K562 (cell line): ENCODE measurements around the gene SV2C. TPM values are rescaled to one million over a fixed set of nuclear protein-coding genes. Genes with fewer than 3 reads are reported as not detected.

Source experiments
- ATAC-seq: fragments of 200-7000 bp; cut with Tn5 transposase; 3 replicates; pipeline ENCODE4 v1.9.1; 2020; ENCODE audit warnings: moderate library complexity
- BruUV-seq: library from RNA; stranded (reverse); fragments of 400-500 nt; replicated peaks from 2 replicates; lab custom pipeline; 2021; lab: Mats Ljungman, UMichigan
- CTCF ChIA-PET: fragments of 300-600 bp; formaldehyde crosslinking; extraction: SDS; loops from one replicate; lab custom pipeline; 2021; ENCODE audit warnings: low intra/inter-chr PET ratio; lab: Yijun Ruan, JAX
- POLR2A ChIA-PET: fragments of 300-600, 350-650 bp; sonication (Branson Sonifier 250); formaldehyde crosslinking; extraction: SDS; loops from one replicate; lab custom pipeline; 2021; ENCODE audit warnings: antibody characterized with exemption, inconsistent platforms; lab: Yijun Ruan, JAX
- DNase-seq, 4 experiments: peaks; one replicate each; pipeline versions ENCODE4 v3.0.0 to v3.0.0-alpha.2; 2011 to 2018; ENCODE audit warnings: low spot score in 3 of 4, mixed read lengths in 3 of 4; ENCODE audit errors: extremely low read depth in 1 of 4
- FAIRE-seq: peaks from 2 replicates; lab custom pipeline; 2011; peaks lifted over from hg19 to GRCh38; lab: Jason Lieb, UNC
- H2AFZ ChIP-seq: 2 replicates; pipeline ENCODE4 v1.6.0; 2011; ENCODE audit warnings: low read depth, low read length, control low read depth, inconsistent platforms
- H3K27ac ChIP-seq: fragments of 200-600 bp; 3 replicates; pipeline ENCODE4 v1.8.0; 2011; ENCODE audit warnings: low read depth, mild to moderate bottlenecking, control low read depth, inconsistent platforms, low read length, moderate library complexity, mixed read lengths; ENCODE audit errors: extremely low read depth
- H3K27me3 ChIP-seq, 2 experiments: fragments of 300-600 bp in 1 of 2; 2 replicates in 1 of 2; 3 replicates in 1 of 2; pipeline versions ENCODE4 v1.6.0 to v1.8.0; 2011; ENCODE audit warnings: inconsistent platforms in 2 of 2, low read length in 2 of 2, mild to moderate bottlenecking in 1 of 2, mixed read lengths in 1 of 2, moderate library complexity in 1 of 2; ENCODE audit not compliant: control insufficient read depth in 2 of 2, insufficient read depth in 2 of 2
- H3K36me3 ChIP-seq: fragments of 300-600 bp; 3 replicates; pipeline ENCODE4 v1.8.0; 2011; ENCODE audit warnings: mild to moderate bottlenecking, low read length, inconsistent platforms; ENCODE audit not compliant: control insufficient read depth, insufficient read depth
- H3K4me1 ChIP-seq, 2 experiments: fragments of 200-600 bp in 1 of 2; replicated peaks in 1 of 2; 2 replicates in 1 of 2; 3 replicates in 1 of 2; pipeline versions ENCODE4 v1.5.1 to v1.8.0; 2011; ENCODE audit warnings: inconsistent platforms in 2 of 2, low read length in 2 of 2, mild to moderate bottlenecking in 1 of 2, mixed read lengths in 1 of 2, moderate library complexity in 1 of 2; ENCODE audit not compliant: control insufficient read depth in 2 of 2, insufficient read depth in 2 of 2
- H3K4me2 ChIP-seq: 2 replicates; pipeline ENCODE4 v1.6.1; 2011; ENCODE audit warnings: low read length, control low read depth, inconsistent platforms, mixed read lengths; ENCODE audit not compliant: insufficient read depth
- H3K4me3 ChIP-seq: fragments of 200-600 bp; sonication (generic), shearing (Covaris generic); 2 replicates; pipeline ENCODE4 v1.5.1; 2016; ENCODE audit warnings: control low read depth, inconsistent platforms
- H3K79me2 ChIP-seq: fragments of 200-600 bp; 3 replicates; pipeline ENCODE4 v1.8.0; 2011; ENCODE audit warnings: low read length, inconsistent platforms; ENCODE audit not compliant: control insufficient read depth, insufficient read depth
- H3K9ac ChIP-seq, 2 experiments: 2 replicates each; pipeline versions ENCODE4 v1.6.0 to v1.6.1; 2011; ENCODE audit warnings: low read depth in 2 of 2, low read length in 2 of 2, control low read depth in 1 of 2, inconsistent platforms in 1 of 2, mild to moderate bottlenecking in 1 of 2, mixed read lengths in 1 of 2; ENCODE audit not compliant: insufficient read depth in 1 of 2
- H3K9me1 ChIP-seq: one replicate; pipeline ENCODE4 v1.6.0; 2011; ENCODE audit warnings: inconsistent platforms, mild to moderate bottlenecking, low read length, moderate library complexity; ENCODE audit not compliant: control insufficient read depth, insufficient read depth
- H3K9me3 ChIP-seq: replicated peaks from 2 replicates; pipeline ENCODE4 v1.5.1; 2011; ENCODE audit warnings: low read depth, low read length, inconsistent platforms; ENCODE audit not compliant: control insufficient read depth, insufficient read depth
- H4K20me1 ChIP-seq: replicated peaks from 2 replicates; pipeline ENCODE4 v1.6.1; 2011; ENCODE audit warnings: low read length, inconsistent platforms, mixed read lengths; ENCODE audit not compliant: control insufficient read depth, insufficient read depth
- DMBX1 ChIP-seq: fragments of 250-450 bp; sonication (Bioruptor Pico); IDR thresholded peaks from 2 replicates; pipeline ENCODE4 v1.8.0; 2022; ENCODE audit warnings: inconsistent platforms, mild to moderate bottlenecking, moderate library complexity, borderline replicate concordance
- FOXK2 ChIP-seq, 2 experiments: fragments of 450-650 bp; IDR thresholded peaks in 1 of 2; conservative IDR thresholded peaks in 1 of 2; 2 replicates each; pipeline ENCODE4 v1.6.1; 2016; ENCODE audit warnings: low read depth in 2 of 2, mild to moderate bottlenecking in 1 of 2
- HOXB6 ChIP-seq: fragments of 250-450 bp; sonication (Bioruptor Pico); IDR thresholded peaks from 2 replicates; pipeline ENCODE4 v1.5.1; 2022; ENCODE audit warnings: mild to moderate bottlenecking, borderline replicate concordance
- IRF2 ChIP-seq: sonication (generic); formaldehyde crosslinking; IDR thresholded peaks from 2 replicates; pipeline ENCODE4 v1.8.1; 2022; ENCODE audit warnings: mild to moderate bottlenecking, missing genetic modification reagents
- JUN ChIP-seq, 2 experiments: sonication (generic) in 1 of 2; formaldehyde crosslinking in 1 of 2; IDR thresholded peaks; 2 replicates each; pipeline versions ENCODE4 v1.6.1 to v1.8.0; 2012 to 2022; ENCODE audit warnings: borderline replicate concordance in 2 of 2, mild to moderate bottlenecking in 2 of 2, improper control_type of control experiment in 1 of 2, low read depth in 1 of 2, low read length in 1 of 2, missing genetic modification reagents in 1 of 2
- KDM1A ChIP-seq, 2 experiments: fragments of 450-650 bp; IDR thresholded peaks; 2 replicates each; pipeline ENCODE4 v1.6.1; 2016; ENCODE audit warnings: mild to moderate bottlenecking in 2 of 2
- NONO ChIP-seq, 2 experiments: fragments of 200-400 bp in 1 of 2; fragments of 450-650 bp in 1 of 2; formaldehyde crosslinking in 1 of 2; IDR thresholded peaks; 2 replicates each; pipeline ENCODE4 v1.6.1; 2017; ENCODE audit warnings: low read depth in 2 of 2, mild to moderate bottlenecking in 2 of 2, moderate library complexity in 2 of 2, low read length in 1 of 2
- SMARCB1 ChIP-seq: IDR thresholded peaks from 2 replicates; pipeline ENCODE4 v1.6.1; 2011; ENCODE audit warnings: improper control_type of control experiment, low read depth; ENCODE audit not compliant: insufficient read length
- TAF15 ChIP-seq: fragments of 200-400 bp; formaldehyde crosslinking; IDR thresholded peaks from 2 replicates; pipeline ENCODE4 v1.6.1; 2017; ENCODE audit warnings: mild to moderate bottlenecking, low read depth, low read length, moderate library complexity
- ZNF282 ChIP-seq: sonication (generic); formaldehyde crosslinking; IDR thresholded peaks from 2 replicates; pipeline ENCODE4 v1.8.1; 2023; ENCODE audit warnings: missing genetic modification reagents
- ZNF778 ChIP-seq: fragments of 450-650 bp; formaldehyde crosslinking; IDR thresholded peaks from 2 replicates; pipeline ENCODE4 v1.4.0; 2020; ENCODE audit warnings: mild to moderate bottlenecking, moderate library complexity
- WGBS: fragments of 100-300 bp; shearing (Covaris generic); methylation state at CpG from one replicate; pipeline ENCODE4 v1.1.6; 2016; ENCODE audit warnings: low coverage, mixed read lengths; ENCODE audit not compliant: insufficient coverage; ENCODE audit errors: missing lambda C conversion rate; 5-methylcytosine and 5-hydroxymethylcytosine counted together
- in situ Hi-C: fragments of 300-500 bp; cut with MboI; formaldehyde crosslinking; loops from 4 replicates; pipeline ENCODE4 v1.15.0; 2018; ENCODE audit warnings: inconsistent platforms, mixed read lengths
- intact Hi-C: fragments of 100-400 bp; cut with micrococcal nuclease; formaldehyde crosslinking; loops from 2 replicates; pipeline ENCODE4 v1.14.2; 2022
- polyA plus RNA-seq, 8 experiments: library from polyadenylated mRNA; depleted of rRNA in 4 of 8; stranded (reverse) in 5 of 8; unstranded in 3 of 8; fragments of >200 nt; fragmentation: Nextera tagmentation in 2 of 8; fragmentation: Illumina TruSeq in 1 of 8; extraction: Ambion mirVana in 2 of 8; extraction: Trizol in 1 of 8; gene quantifications; 2 replicates each; pipeline versions ENCODE4 v1.2.1 to v1.2.3, GENCODE V29; 2011 to 2014; ENCODE audit warnings: inconsistent platforms in 1 of 8, missing spikeins in 1 of 8
- total RNA-seq, 7 experiments: library from RNA; depleted of rRNA in 6 of 7; stranded (reverse); fragments of >200 nt in 6 of 7; fragmentation: Illumina TruSeq in 2 of 7; extraction: Trizol in 2 of 7; gene quantifications; 2 replicates each; pipeline versions ENCODE4 v1.2.1 to v1.2.3, GENCODE V29; 2011 to 2021; ENCODE audit warnings: low replicate concordance in 1 of 7
- TF ChIP-seq, protein P1 (sequence below), 2 experiments: fragments of 450-650 bp in 1 of 2; IDR thresholded peaks; 2 replicates each; pipeline ENCODE4 v1.6.1; 2011 to 2017; ENCODE audit warnings: low read depth in 2 of 2, antibody characterized with exemption in 1 of 2, borderline replicate concordance in 1 of 2, low read length in 1 of 2, mild to moderate bottlenecking in 1 of 2, mixed read lengths in 1 of 2; ENCODE audit not compliant: control insufficient read depth in 1 of 2
- TF ChIP-seq, protein P2 (sequence below): fragments of 450-650 bp; conservative IDR thresholded peaks from 2 replicates; pipeline ENCODE4 v1.6.1; 2016; ENCODE audit warnings: missing genetic modification characterization, low read depth, mild to moderate bottlenecking, missing compliant biosample characterization, moderate library complexity

Gene SV2C
- total and polyA plus RNA-seq, 9 of the 15 experiments (the other 6 are each of a cell fraction or from before 2014, with no cell fraction given) = 0.05 TPM; not detected in 8

DNA sequence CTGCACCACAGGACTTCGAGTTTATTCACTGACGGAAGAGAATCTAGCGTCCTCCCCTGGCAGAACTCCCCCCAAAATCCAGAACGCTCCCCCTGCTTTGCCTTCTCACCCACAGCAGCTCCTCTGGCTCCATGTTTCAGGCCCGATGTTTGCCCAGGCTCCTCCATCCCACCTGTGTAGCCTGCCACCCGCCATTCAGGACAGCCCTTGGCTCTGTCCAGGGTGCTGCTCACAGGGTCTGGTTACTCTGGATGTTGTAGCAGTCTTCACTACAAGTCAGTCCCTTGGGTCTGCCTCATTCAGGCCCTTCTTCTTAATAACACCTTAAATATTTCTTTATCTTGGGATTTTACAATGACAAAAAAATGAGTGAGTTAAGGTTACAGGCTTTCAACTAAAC, 41.3 kb upstream of the SV2C start (continued):
- TF ChIP-seq, protein P1, sequence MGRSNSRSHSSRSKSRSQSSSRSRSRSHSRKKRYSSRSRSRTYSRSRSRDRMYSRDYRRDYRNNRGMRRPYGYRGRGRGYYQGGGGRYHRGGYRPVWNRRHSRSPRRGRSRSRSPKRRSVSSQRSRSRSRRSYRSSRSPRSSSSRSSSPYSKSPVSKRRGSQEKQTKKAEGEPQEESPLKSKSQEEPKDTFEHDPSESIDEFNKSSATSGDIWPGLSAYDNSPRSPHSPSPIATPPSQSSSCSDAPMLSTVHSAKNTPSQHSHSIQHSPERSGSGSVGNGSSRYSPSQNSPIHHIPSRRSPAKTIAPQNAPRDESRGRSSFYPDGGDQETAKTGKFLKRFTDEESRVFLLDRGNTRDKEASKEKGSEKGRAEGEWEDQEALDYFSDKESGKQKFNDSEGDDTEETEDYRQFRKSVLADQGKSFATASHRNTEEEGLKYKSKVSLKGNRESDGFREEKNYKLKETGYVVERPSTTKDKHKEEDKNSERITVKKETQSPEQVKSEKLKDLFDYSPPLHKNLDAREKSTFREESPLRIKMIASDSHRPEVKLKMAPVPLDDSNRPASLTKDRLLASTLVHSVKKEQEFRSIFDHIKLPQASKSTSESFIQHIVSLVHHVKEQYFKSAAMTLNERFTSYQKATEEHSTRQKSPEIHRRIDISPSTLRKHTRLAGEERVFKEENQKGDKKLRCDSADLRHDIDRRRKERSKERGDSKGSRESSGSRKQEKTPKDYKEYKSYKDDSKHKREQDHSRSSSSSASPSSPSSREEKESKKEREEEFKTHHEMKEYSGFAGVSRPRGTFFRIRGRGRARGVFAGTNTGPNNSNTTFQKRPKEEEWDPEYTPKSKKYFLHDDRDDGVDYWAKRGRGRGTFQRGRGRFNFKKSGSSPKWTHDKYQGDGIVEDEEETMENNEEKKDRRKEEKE (IDR thresholded peaks at IDR 0.05; ENCODE audit: borderline replicate concordance in 1 of 2, control insufficient read depth in 1 of 2, low read depth in 2 of 2, low read length in 1 of 2) = no peak

DNA sequence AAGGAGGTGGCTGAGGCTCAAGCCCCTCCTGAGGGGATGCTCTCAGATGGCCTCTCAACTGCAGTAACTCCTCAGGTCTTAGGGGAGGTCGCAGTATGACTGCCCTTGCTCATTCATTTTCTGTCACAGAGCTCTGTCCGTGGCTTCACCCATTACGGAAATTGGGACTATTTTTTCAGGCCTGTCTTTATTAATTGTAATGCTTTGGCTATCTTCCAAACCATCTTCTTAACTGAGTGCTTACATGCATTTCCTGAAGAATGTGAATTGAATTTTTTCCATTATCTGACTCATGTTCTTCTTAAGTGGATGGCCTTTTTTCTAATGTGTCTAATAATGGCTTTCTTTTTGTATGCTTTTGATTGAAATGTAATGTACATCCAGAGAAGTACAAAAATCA, 36.4 kb upstream of the SV2C start:
- TF ChIP-seq FOXK2 (conservative IDR thresholded peaks at IDR 0.05 in 1 of 2, IDR thresholded peaks at IDR 0.05 in 1 of 2; ENCODE audit: low read depth in 2 of 2) (no peak), HOXB6 (CRISPR knock-in tag) (no peak), JUN (IDR thresholded peaks at IDR 0.05; ENCODE audit: borderline replicate concordance, low read depth, low read length) (no peak), JUN (CRISPR knock-in tag; IDR thresholded peaks at IDR 0.05; ENCODE audit: borderline replicate concordance) (no peak), TAF15 (no peak), NONO (IDR thresholded peaks at IDR 0.05; ENCODE audit: low read depth in 2 of 2, low read length in 1 of 2) (no peak), IRF2 (CRISPR knock-in tag) (no peak), DMBX1 (CRISPR knock-in tag) (no peak), SMARCB1 (no peak), KDM1A (IDR thresholded peaks at IDR 0.05) (no peak), ZNF282 (CRISPR knock-in tag) (no peak), ZNF778 (CRISPR knock-in tag) (no peak)
- TF ChIP-seq, protein P2, sequence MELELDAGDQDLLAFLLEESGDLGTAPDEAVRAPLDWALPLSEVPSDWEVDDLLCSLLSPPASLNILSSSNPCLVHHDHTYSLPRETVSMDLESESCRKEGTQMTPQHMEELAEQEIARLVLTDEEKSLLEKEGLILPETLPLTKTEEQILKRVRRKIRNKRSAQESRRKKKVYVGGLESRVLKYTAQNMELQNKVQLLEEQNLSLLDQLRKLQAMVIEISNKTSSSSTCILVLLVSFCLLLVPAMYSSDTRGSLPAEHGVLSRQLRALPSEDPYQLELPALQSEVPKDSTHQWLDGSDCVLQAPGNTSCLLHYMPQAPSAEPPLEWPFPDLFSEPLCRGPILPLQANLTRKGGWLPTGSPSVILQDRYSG = no peak
- Histone ChIP-seq H3K4me2 (no peak overlapping the region), H3K27ac (no peak overlapping the region), H3K9me3 (no peaks in the 10 kb centered on the region), H3K4me3 (no peak overlapping the region), H3K27me3 (no peaks in the 10 kb centered on the region), H3K9ac (no peak overlapping the region), H3K36me3 (no peaks in the 10 kb centered on the region), H2AFZ (no peak overlapping the region), H3K79me2 (no peaks in the 10 kb centered on the region), H4K20me1 (no peaks in the 10 kb centered on the region), H3K4me1 (no peaks in the 10 kb centered on the region), H3K9me1 (no peaks in the 10 kb centered on the region)
- intact Hi-C loops (no loop called here), in situ Hi-C loops (no loop called here)
- ChIA-PET POLR2A (interaction anchor here (0.6 to 0.8 kb wide), 2 partner anchors 60 to 1080 kb away, joined by 3 read pairs; no protein-coding TSS in a partner anchor), CTCF (no interaction called here)
- no peak for DNase-seq
- no TSS peak for BruUV-seq
- no peak for ATAC-seq
- no peak for FAIRE-seq
- 2% methylated on average over 3 of the region's 3 CpGs for WGBS
